ENCODE data around the gene PNPO. TPM values are rescaled to one million over a fixed set of nuclear protein-coding genes. Genes with fewer than 3 reads are reported as not detected.

The PNPO gene
- total and polyA plus RNA-seq, 2 of the 4 experiments (the other 2 are of a cell fraction), result 13.9 to 34.1 TPM

- H3K27ac ChIP-seq (ENCODE audit: insufficient read depth, low read length), result no peak overlapping the region
- 33% methylated on average over 3 of the region's 14 CpGs; no CpG with 5 or more reads in 1 of the 2 experiments for WGBS, 2 experiments (ENCODE audit: extremely low coverage in 2 of 2, insufficient read length in 1 of 2)
- peaks cover 6% of the 10 kb centered on the region; the same call in 1 of the 2 replicates for H3K27me3 ChIP-seq (ENCODE audit: control insufficient read depth, insufficient read depth, low read length)
- H3K14ac ChIP-seq (replicated peaks; ENCODE audit: low read depth, low read length), result no peak overlapping the region
- H4K91ac ChIP-seq (ENCODE audit: insufficient read depth, low read depth, low read length), result no peak overlapping the region
- no peak for TF ChIP-seq RCOR1 (IDR thresholded peaks at IDR 0.05; ENCODE audit: insufficient replicate concordance, low read length)
- TF ChIP-seq RFX5 (IDR thresholded peaks at IDR 0.05; ENCODE audit: low read depth, low read length), result no peak
- TF ChIP-seq CTCF (conservative IDR thresholded peaks at IDR 0.05; ENCODE audit: low read depth, low read length), result no peak
- no peak for TF ChIP-seq CEBPB (IDR thresholded peaks at IDR 0.05; ENCODE audit: low read depth, low read length)
- no peak for TF ChIP-seq RAD21 (IDR thresholded peaks at IDR 0.05; ENCODE audit: low read length)
- TF ChIP-seq BHLHE40 (IDR thresholded peaks at IDR 0.05; ENCODE audit: low read depth, low read length), result no peak
- TF ChIP-seq CHD1 (IDR thresholded peaks at IDR 0.05; ENCODE audit: low read depth, low read length), result no peak
- TF ChIP-seq MAZ (IDR thresholded peaks at IDR 0.05; ENCODE audit: borderline replicate concordance, low read depth, low read length), result no peak
- TF ChIP-seq MAFK (IDR thresholded peaks at IDR 0.05; ENCODE audit: low read depth, low read length), result no peak
- TF ChIP-seq MXI1 (IDR thresholded peaks at IDR 0.05; ENCODE audit: borderline replicate concordance, low read depth, low read length), result no peak
- no peak for TF ChIP-seq ELK1 (IDR thresholded peaks at IDR 0.05; ENCODE audit: borderline replicate concordance, low read depth, low read length)
- TF ChIP-seq FOS (IDR thresholded peaks at IDR 0.05; ENCODE audit: low read depth, low read length), result no peak
- no peak for TF ChIP-seq SMC3 (IDR thresholded peaks at IDR 0.05; ENCODE audit: low read depth, low read length)
- no peak for TF ChIP-seq POLR2A (IDR thresholded peaks at IDR 0.05; ENCODE audit: low read depth, low read length)
- no peak; the same call in 1 of the 2 replicates for TF ChIP-seq USF2 (IDR thresholded peaks at IDR 0.05; ENCODE audit: low read depth, low read length)
- H2AK9ac ChIP-seq (replicated peaks; ENCODE audit: low read depth, low read length, poor library complexity), result no peak overlapping the region
- no peak overlapping the region for H2BK15ac ChIP-seq (ENCODE audit: low read depth, low read length)
- no peak overlapping the region for H3K4me2 ChIP-seq (ENCODE audit: low read depth, low read length)
- no peak overlapping the region for H2BK5ac ChIP-seq (ENCODE audit: low read depth, low read length, poor library complexity, severe bottlenecking)
- dilution Hi-C loops (cut with HindIII; ENCODE audit: low sequenced_read_pairs, unreplicated experiment), result no loop called here
- H3K4me1 ChIP-seq (ENCODE audit: control insufficient read depth, insufficient read depth, low read length), result peaks cover 9% of the 10 kb centered on the region
- H3K23ac ChIP-seq (ENCODE audit: low read depth, low read length), result no peak overlapping the region
- no peak overlapping the region for H4K8ac ChIP-seq (ENCODE audit: low read depth in 2 of 2, low read length in 2 of 2)
- H3K79me1 ChIP-seq (ENCODE audit: low read depth in 1 of 2, low read length in 2 of 2), result no peaks in the 10 kb centered on the region
- no peak overlapping the region for H3K9ac ChIP-seq (ENCODE audit: low read depth, low read length)
- CTCF ChIA-PET, result interaction anchor here (1.4 kb wide), 1 partner anchor 12 kb away, joined by 6 read pairs; no protein-coding TSS in a partner anchor
- ATAC-seq (ENCODE audit: low read depth) (peak; percentile 67), DNase-seq (peak; percentile 50)
- no peak overlapping the region for H3K56ac ChIP-seq (ENCODE audit: extremely low read depth, insufficient read depth, low read length)
- H3K4me3 ChIP-seq (ENCODE audit: insufficient read depth, low read depth, low read length), result no peak overlapping the region
- H2AK5ac ChIP-seq (ENCODE audit: low read depth, low read length), result no peak overlapping the region
- in situ Hi-C loops (cut with MboI; ENCODE audit: low sequenced_read_pairs), result no loop called here
- H3K36me3 ChIP-seq (ENCODE audit: control insufficient read depth, insufficient read depth, low read length), result no peaks in the 10 kb centered on the region
- H3K18ac ChIP-seq (ENCODE audit: low read depth, low read length), result no peak overlapping the region; the same call in 1 of the 2 replicates
- H3K9me3 ChIP-seq (ENCODE audit: control insufficient read depth, insufficient read depth, low read length), result no peaks in the 10 kb centered on the region
- no peaks in the 10 kb centered on the region for H4K20me1 ChIP-seq (ENCODE audit: insufficient read depth, low read length)
- no TSS peak for BruUV-seq (replicated peaks)
- intact Hi-C loops (cut with micrococcal nuclease), result no loop called here
- H3K9me1 ChIP-seq (ENCODE audit: insufficient read depth, low read length), result no peaks in the 10 kb centered on the region
- POLR2A ChIA-PET (ENCODE audit: unreplicated experiment), result interaction anchor here (1.0 kb wide), 1 partner anchor 12 kb away, joined by 3 read pairs; no protein-coding TSS in a partner anchor
- H4K5ac ChIP-seq (ENCODE audit: low read depth, low read length), result peak overlapping the region; percentile 39; the same call in 1 of the 2 replicates
- no peak overlapping the region for H3K4ac ChIP-seq (ENCODE audit: low read depth, low read length)
- no peak overlapping the region for H2BK120ac ChIP-seq (ENCODE audit: low read depth, low read length)
- no peak overlapping the region for H2BK20ac ChIP-seq (ENCODE audit: low read depth, low read length)
- peak overlapping the region; percentile 65 for H2AFZ ChIP-seq (replicated peaks; ENCODE audit: low read length, poor library complexity)
These were observed 49.8 kb downstream of the PNPO start for GRCh38 chr17:47990962-47991731.
